Aorta (tissue), 5 donors: Measurements from ENCODE around the gene TSPAN18. TPM values are rescaled to one million over a fixed set of nuclear protein-coding genes. Genes with fewer than 3 reads are reported as not detected.

Experiments used
- ATAC-seq: fragments of 200-7000 bp; cut with Tn5 transposase; one replicate; pipeline ENCODE4 v1.9.1; 2022; ENCODE audit warnings: moderate library complexity; ENCODE audit not compliant: low FRiP score
- DNase-seq, 2 donors: peaks; one replicate each; pipeline ENCODE4 v3.0.0-alpha.2; 2020
- H3K27ac ChIP-seq, 2 donors: one replicate each; pipeline ENCODE4 v1.5.1; 2013; ENCODE audit warnings: low read length in 2 of 2, mild to moderate bottlenecking in 2 of 2, moderate library complexity in 2 of 2, control low read depth in 1 of 2, inconsistent platforms in 1 of 2, low read depth in 1 of 2
- H3K27me3 ChIP-seq, 2 donors: one replicate each; pipeline ENCODE4 v1.6.1; 2013; ENCODE audit warnings: control low read depth in 1 of 2, low read length in 1 of 2, mild to moderate bottlenecking in 1 of 2, moderate library complexity in 1 of 2; ENCODE audit not compliant: insufficient read depth in 2 of 2, control insufficient read depth in 1 of 2
- H3K36me3 ChIP-seq, 2 donors: one replicate each; pipeline ENCODE4 v1.6.1; 2013; ENCODE audit warnings: control low read depth in 1 of 2, low read length in 1 of 2, mild to moderate bottlenecking in 1 of 2; ENCODE audit not compliant: insufficient read depth in 2 of 2, control insufficient read depth in 1 of 2
- H3K4me1 ChIP-seq, 2 donors: one replicate each; pipeline ENCODE4 v1.6.1; 2013; ENCODE audit warnings: low read length in 2 of 2, control low read depth in 1 of 2, mild to moderate bottlenecking in 1 of 2, moderate library complexity in 1 of 2; ENCODE audit not compliant: insufficient read depth in 2 of 2, control insufficient read depth in 1 of 2
- H3K4me3 ChIP-seq, 2 donors: one replicate each; pipeline ENCODE4 v1.5.1; 2013; ENCODE audit warnings: low read length in 2 of 2, control low read depth in 1 of 2, mild to moderate bottlenecking in 1 of 2
- H3K9me3 ChIP-seq: one replicate; pipeline ENCODE4 v1.6.1; 2013; ENCODE audit warnings: mild to moderate bottlenecking, low read length; ENCODE audit not compliant: control insufficient read depth
- WGBS, 2 donors: extraction: QIAGEN DNeasy Blood & Tissue Kit; methylation state at CpG; one replicate each; pipeline ENCODE4 v1.1.7; 2013; 5-methylcytosine and 5-hydroxymethylcytosine counted together
- intact Hi-C, 2 donors: fragments of 100-400 bp; cut with DNase I; formaldehyde crosslinking; loops; one replicate each; pipeline versions ENCODE4 v1.14.2 to v1.15.0; 2022
- polyA plus RNA-seq, 2 donors: library from polyadenylated mRNA; stranded (reverse); fragments of 200-250 nt; gene quantifications; one replicate each; pipeline ENCODE4 v1.2.3, GENCODE V29; 2013
- total RNA-seq, 2 donors: library from RNA; stranded (reverse); fragmentation: NEBNext Ultra II Directional; extraction: Animal tissue kit (Norgen Biotek cat#: 25700); gene quantifications; one replicate each; pipeline ENCODE4 v1.2.1, GENCODE V29; 2021
- donor health status: healthy with polysubstance abuse.
- donor health status: Bipolar disorder and iron deficiency.
- donor health status: DM: no; HTN: no; CAD: no.
- donor health status: DM: no; HTN: no; CAD: no.
- donor health status: DM: yes; HTN: yes; CAD: no.

Gene TSPAN18
- total and polyA plus RNA-seq, 4 donors: 1.0 to 44.9 (median 18.0) TPM

DNA sequence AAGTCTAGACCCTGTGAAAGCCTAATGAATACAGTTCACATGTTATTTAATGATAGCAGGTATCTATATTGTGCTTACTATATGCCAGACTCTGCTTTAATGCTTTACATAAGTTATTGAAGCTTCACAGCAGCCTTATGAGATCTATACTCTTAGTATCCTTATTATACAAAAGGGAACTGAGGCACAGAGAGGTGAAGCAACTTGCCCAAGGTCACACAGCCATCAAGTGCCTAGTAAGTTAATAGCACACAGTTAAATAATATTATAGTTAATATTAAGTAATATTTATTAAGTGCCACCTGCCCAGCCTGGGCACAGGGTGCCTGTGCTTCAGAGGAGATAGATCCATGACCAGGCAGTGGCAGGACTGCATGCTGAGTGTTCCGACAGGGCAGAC lies 145.8 kb downstream of the TSPAN18 start:
- no peaks in the 10 kb centered on the region for H3K36me3 ChIP-seq
- H3K9me3 ChIP-seq: no peaks in the 10 kb centered on the region
- DNase-seq (no peak), ATAC-seq (no peak)
- 93 to 96% methylated on average over 1 of the region's 1 CpG for WGBS, 2 donors
- no peak overlapping the region for H3K27ac ChIP-seq
- H3K4me1 ChIP-seq: no peaks in the 10 kb centered on the region
- no peak overlapping the region for H3K4me3 ChIP-seq
- intact Hi-C loops: no loop called here
- no peaks in the 10 kb centered on the region for H3K27me3 ChIP-seq

DNA sequence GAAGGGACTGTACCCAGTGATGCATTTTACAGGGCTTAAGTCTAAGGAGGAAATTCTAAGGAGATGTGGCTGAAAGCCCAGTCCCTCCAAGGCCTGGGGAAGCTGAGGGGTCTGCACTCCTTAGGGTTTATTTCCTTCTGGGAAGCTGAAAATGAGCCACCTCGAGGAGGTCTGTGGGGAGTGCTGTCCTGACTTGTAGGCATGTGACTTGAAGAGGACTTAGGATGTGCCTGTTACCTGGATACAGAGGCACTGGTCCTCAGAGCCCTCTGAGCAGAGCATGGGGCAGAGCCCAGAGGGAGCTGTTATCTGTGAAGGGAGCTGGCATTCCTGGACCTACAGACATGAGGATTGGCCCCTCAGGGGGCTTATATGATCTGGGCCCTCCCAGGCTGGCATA lies 146.8 kb downstream of the TSPAN18 start:
- no peaks in the 10 kb centered on the region for H3K9me3 ChIP-seq
- no peaks in the 10 kb centered on the region for H3K27me3 ChIP-seq
- no peaks in the 10 kb centered on the region for H3K36me3 ChIP-seq
- H3K27ac ChIP-seq: no peak overlapping the region
- no peak overlapping the region for H3K4me3 ChIP-seq
- DNase-seq: no peak
- WGBS, 2 donors: 50 to 54% methylated on average over 1 of the region's 1 CpG
- intact Hi-C loops: no loop called here
- no peaks in the 10 kb centered on the region for H3K4me1 ChIP-seq
- ATAC-seq: no peak

- no peak for ATAC-seq
- Histone ChIP-seq H3K9me3 (no peaks in the 10 kb centered on the region), H3K4me1 (no peaks in the 10 kb centered on the region), H3K4me3 (no peak overlapping the region), H3K27ac (no peak overlapping the region), H3K36me3 (no peaks in the 10 kb centered on the region), H3K27me3 (no peaks in the 10 kb centered on the region)
- intact Hi-C loops: no loop called here
- no peak for DNase-seq
- WGBS, 2 donors: 94% methylated on average over 3 of the region's 3 CpGs
These were observed 147.5 kb downstream of the TSPAN18 start for GRCh38 chr11:44874284-44874683.

DNA sequence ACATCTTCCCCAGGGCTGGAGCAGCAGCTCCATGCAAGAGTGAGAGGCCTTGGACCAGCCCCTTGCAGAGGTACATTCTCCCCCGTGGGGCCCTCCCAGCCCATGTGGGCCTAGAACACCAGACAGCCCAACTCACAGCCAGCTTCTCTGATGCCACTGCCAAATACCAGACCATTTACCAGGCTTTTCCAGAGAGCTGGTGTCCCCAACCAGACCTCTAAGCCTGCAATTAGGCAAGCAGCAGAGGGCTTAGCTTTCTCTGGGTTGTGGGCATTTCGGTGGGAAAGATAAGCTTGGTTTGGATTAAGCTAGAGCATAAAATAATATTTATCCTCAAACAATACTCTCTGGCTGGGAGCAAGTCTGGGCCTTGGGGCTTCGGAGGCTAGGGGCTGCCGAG lies 148.3 kb downstream of the TSPAN18 start:
- H3K27me3 ChIP-seq: no peaks in the 10 kb centered on the region
- 50 to 52% methylated on average over 4 of the region's 4 CpGs for WGBS, 2 donors
- no peak overlapping the region for H3K27ac ChIP-seq
- no peak overlapping the region for H3K4me3 ChIP-seq
- no peaks in the 10 kb centered on the region for H3K9me3 ChIP-seq
- intact Hi-C loops: no loop called here
- ATAC-seq (no peak), DNase-seq (no peak)
- no peaks in the 10 kb centered on the region for H3K4me1 ChIP-seq
- H3K36me3 ChIP-seq: no peaks in the 10 kb centered on the region

GRCh38 chr11:44876194-44876723 lies 149.5 kb downstream of the TSPAN18 start:
- ATAC-seq: no peak
- intact Hi-C loops: no loop called here
- 93 to 98% methylated on average over 5 of the region's 5 CpGs for WGBS, 2 donors

GRCh38 chr11:44876906-44877305 lies 150.1 kb downstream of the TSPAN18 start:
- H3K27ac ChIP-seq: no peak overlapping the region
- H3K36me3 ChIP-seq: no peaks in the 10 kb centered on the region
- ATAC-seq: no peak
- H3K9me3 ChIP-seq: no peaks in the 10 kb centered on the region
- intact Hi-C loops: no loop called here
- no peaks in the 10 kb centered on the region for H3K27me3 ChIP-seq
- DNase-seq: no peak
- no peaks in the 10 kb centered on the region for H3K4me1 ChIP-seq
- H3K4me3 ChIP-seq: no peak overlapping the region
- 93 to 96% methylated on average over 12 of the region's 12 CpGs for WGBS, 2 donors

More at GRCh38 chr11:44876194-44876723, 149.5 kb downstream of the TSPAN18 start:
- H3K4me1 ChIP-seq: no peaks in the 10 kb centered on the region
- H3K9me3 ChIP-seq: no peaks in the 10 kb centered on the region
- H3K36me3 ChIP-seq: no peaks in the 10 kb centered on the region
- DNase-seq: no peak
- no peak overlapping the region for H3K4me3 ChIP-seq
- H3K27ac ChIP-seq: no peak overlapping the region
- no peaks in the 10 kb centered on the region for H3K27me3 ChIP-seq

DNA sequence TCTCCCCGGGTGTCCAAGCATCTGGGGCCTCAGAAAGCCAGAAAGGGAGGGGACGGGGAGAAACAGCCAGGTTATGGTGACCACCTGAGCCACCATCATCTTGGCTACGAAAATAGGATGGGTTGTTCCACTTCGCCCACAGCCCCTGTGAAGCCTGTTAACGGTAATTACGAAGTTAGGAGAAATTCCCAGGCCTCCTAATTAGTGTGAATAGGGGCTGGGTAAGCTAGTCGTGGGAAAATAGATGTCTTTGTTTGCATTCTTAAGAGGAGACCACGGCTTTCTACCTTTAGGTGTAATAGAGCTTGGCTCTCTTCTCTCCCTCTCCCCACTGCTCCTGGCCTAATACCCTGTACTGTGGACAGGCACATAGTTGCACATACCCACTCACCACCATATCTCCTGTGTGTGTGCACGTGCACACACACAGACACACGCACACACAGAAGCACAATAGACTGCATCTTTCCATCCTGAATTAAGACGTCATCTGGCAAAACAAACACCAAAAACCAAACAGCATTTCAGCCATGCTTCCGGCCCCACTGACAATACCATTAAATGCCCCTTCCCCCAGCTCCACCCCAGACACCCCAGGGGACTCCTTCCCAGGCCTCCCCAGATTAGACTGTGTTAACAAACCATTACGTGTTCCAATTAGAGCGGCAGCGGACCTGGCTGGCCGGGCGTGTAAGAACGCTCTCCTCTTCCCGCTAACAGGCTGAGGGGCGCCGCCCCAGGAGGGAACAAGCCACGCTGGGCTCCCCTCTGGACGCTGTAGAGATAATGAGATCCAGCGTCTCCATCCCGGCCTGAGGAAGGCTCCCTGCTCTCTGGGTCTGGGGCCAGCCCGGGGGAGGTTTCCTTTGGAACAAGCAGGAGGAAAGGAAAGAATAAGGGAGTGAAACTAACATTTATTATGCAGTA lies 151.1 kb downstream of the TSPAN18 start:
- no peaks in the 10 kb centered on the region for H3K27me3 ChIP-seq
- H3K27ac ChIP-seq: no peak overlapping the region
- no peaks in the 10 kb centered on the region for H3K4me1 ChIP-seq
- no peaks in the 10 kb centered on the region for H3K9me3 ChIP-seq
- ATAC-seq (no peak), DNase-seq (no peak)
- 64 to 76% methylated on average over 26 of the region's 26 CpGs for WGBS, 2 donors
- intact Hi-C loops: no loop called here
- no peaks in the 10 kb centered on the region for H3K36me3 ChIP-seq
- H3K4me3 ChIP-seq: no peak overlapping the region

GRCh38 chr11:44878711-44879110 lies 151.9 kb downstream of the TSPAN18 start:
- Histone ChIP-seq H3K27me3 (no peaks in the 10 kb centered on the region), H3K36me3 (no peaks in the 10 kb centered on the region), H3K4me3 (no peak overlapping the region), H3K9me3 (no peaks in the 10 kb centered on the region), H3K27ac (no peak overlapping the region), H3K4me1 (no peaks in the 10 kb centered on the region)
- intact Hi-C loops: no loop called here
- DNase-seq (no peak), ATAC-seq (no peak)
- WGBS, 2 donors: 92 to 96% methylated on average over 6 of the region's 6 CpGs

DNA sequence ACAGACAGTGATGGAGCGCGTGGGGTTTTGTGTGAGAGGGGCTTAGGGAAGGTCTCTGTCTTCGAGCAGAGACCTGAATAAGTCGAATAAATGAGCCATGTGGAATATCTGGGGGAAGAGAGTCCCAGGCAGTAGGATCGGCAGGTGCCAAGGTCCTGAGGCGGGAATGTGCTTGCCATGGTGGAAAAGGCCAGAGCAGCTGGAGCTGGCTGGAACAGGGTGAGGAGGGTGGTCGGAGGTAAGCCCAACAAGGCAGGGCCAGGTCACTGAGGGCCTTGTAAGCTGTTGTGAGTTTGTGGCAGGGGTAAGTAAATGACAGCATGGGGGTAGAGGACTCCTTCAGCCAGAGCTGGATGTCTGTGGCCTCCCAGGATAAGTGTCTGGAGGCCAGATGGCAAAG lies 152.7 kb downstream of the TSPAN18 start:
- Histone ChIP-seq H3K4me1 (no peaks in the 10 kb centered on the region), H3K4me3 (no peak overlapping the region), H3K27ac (no peak overlapping the region), H3K9me3 (no peaks in the 10 kb centered on the region), H3K36me3 (no peaks in the 10 kb centered on the region), H3K27me3 (no peaks in the 10 kb centered on the region)
- DNase-seq (no peak), ATAC-seq (no peak)
- intact Hi-C loops: no loop called here
- 98 to 99% methylated on average over 7 of the region's 7 CpGs for WGBS, 2 donors
